HUES64 (cell line): ENCODE results near the gene CUL7.

Experiments
- H3K27ac ChIP-seq: 2 replicates; pipeline ENCODE4 v1.7.0; 2013; ENCODE audit warnings: low read depth, low read length, inconsistent platforms
- H3K27me3 ChIP-seq: 2 replicates; pipeline ENCODE4 v1.6.1; 2013; ENCODE audit warnings: mild to moderate bottlenecking, low read length; ENCODE audit not compliant: insufficient read depth
- H3K36me3 ChIP-seq: 2 replicates; pipeline ENCODE4 v1.6.1; 2013; ENCODE audit warnings: mild to moderate bottlenecking, low read length; ENCODE audit not compliant: insufficient read depth
- H3K4me1 ChIP-seq: 2 replicates; pipeline ENCODE4 v1.6.1; 2013; ENCODE audit warnings: mild to moderate bottlenecking, low read length, moderate library complexity; ENCODE audit not compliant: insufficient read depth
- H3K4me3 ChIP-seq: 2 replicates; pipeline ENCODE4 v1.5.1; 2013; ENCODE audit warnings: mild to moderate bottlenecking, low read length, moderate library complexity
- H3K9ac ChIP-seq: 2 replicates; pipeline ENCODE4 v1.6.1; 2013; ENCODE audit warnings: mild to moderate bottlenecking, low read depth, low read length
- H3K9me3 ChIP-seq: 2 replicates; pipeline ENCODE4 v1.6.1; 2013; ENCODE audit warnings: low read depth, low read length; ENCODE audit not compliant: insufficient read depth
- WGBS: fragments of 150-250, 120-280 bp; methylation state at CpG from one replicate; pipeline ENCODE4 v1.1.7; 2013; ENCODE audit warnings: missing lambda C conversion rate; 5-methylcytosine and 5-hydroxymethylcytosine counted together

The CUL7 gene

DNA sequence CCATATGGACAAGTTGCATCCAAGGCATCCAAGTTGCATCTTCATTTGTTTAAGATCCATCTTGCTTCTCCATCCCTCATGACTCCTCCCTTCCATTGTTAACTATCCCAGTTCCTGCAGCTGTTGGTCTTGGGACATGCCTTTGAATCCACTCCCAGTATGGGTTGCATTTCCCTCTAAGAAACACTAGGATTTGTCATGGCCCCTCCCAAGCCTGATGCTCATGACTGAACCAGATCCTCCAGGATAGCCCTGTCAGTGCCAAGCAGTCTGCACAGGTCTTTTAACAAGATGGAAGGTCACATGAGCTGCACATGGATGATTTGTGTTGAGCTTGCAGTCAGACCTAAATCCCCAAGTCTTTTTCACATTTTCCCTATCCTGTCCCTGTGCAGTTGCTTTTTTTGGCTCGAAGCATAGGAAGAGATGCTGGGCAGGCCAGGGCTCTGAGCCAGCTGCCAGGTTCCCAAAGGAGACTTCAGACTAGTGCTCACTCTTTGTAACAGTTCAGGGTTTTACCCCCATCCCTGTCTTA, 65.1 kb downstream of the CUL7 start:
- Histone ChIP-seq H3K27me3 (no peaks in the 10 kb centered on the region), H3K4me1 (no peaks in the 10 kb centered on the region; the same call in 1 of the 2 replicates), H3K9me3 (no peaks in the 10 kb centered on the region), H3K27ac (no peak overlapping the region), H3K4me3 (no peak overlapping the region), H3K36me3 (peaks cover 28% of the 10 kb centered on the region), H3K9ac (no peak overlapping the region)
- 100% methylated on average over 1 of the region's 1 CpG for WGBS
